GM19455 (cell line): ENCODE measurements around the gene PTPRA.

Experiments
- ATAC-seq: cut with Tn5 transposase; IDR thresholded peaks from one replicate; pipeline ENCODE4 v1.9.1; 2021; ENCODE audit not compliant: unreplicated experiment

The PTPRA gene

GRCh38 chr20:2920473-2920872 is 47.2 kb downstream of the PTPRA start:
- ATAC-seq: no peak

- ATAC-seq: no peak
Measured at GRCh38 chr20:2921506-2921905, 48.2 kb downstream of the PTPRA start.

DNA sequence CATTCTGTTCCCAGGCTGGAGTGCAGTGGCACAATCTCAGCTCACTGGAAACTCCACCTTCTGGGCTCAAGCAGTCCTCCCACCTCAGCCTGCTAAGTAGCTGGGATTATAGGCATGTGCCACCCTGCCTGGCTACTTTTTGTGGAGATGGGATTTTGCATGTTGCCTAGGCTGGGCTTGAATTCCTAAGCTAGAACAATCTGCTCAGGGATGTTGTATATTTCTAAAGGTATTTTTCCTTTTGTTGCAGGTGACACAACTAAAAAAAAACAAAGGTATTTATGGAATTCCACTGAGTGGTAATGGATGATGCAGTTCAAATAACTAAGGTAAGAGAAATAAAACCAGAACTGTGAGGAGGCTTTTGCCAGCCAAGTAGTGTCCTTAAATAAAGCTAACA is 49.7 kb downstream of the PTPRA start:
- ATAC-seq: no peak

GRCh38 chr20:2930538-2930937 is 57.3 kb downstream of the PTPRA start:
- ATAC-seq: no peak

DNA sequence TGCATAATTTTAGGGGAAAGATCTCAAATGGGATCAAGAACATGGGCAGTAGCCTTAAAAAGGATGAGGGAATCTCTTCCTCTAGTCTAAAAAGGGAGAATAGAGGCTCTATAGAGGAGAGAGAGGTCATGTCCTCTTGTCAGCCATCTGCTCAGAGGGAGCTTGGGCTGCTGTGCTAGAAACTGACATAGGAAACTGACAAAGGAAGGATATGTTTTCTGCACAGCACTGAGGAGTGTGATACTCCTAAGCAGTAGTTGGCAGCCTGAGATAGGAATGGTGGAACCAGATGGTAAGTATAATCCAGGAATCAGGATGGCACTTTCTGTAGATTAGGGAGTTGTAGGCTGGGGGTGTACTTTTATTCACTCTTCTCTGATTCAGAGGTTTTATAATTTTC is 59.2 kb downstream of the PTPRA start:
- no peak for ATAC-seq

- ATAC-seq: no peak
Measured at GRCh38 chr20:2937902-2938301, 64.6 kb downstream of the PTPRA start.

GRCh38 chr20:2942439-2942838 is 69.2 kb downstream of the PTPRA start:
- no peak for ATAC-seq

DNA sequence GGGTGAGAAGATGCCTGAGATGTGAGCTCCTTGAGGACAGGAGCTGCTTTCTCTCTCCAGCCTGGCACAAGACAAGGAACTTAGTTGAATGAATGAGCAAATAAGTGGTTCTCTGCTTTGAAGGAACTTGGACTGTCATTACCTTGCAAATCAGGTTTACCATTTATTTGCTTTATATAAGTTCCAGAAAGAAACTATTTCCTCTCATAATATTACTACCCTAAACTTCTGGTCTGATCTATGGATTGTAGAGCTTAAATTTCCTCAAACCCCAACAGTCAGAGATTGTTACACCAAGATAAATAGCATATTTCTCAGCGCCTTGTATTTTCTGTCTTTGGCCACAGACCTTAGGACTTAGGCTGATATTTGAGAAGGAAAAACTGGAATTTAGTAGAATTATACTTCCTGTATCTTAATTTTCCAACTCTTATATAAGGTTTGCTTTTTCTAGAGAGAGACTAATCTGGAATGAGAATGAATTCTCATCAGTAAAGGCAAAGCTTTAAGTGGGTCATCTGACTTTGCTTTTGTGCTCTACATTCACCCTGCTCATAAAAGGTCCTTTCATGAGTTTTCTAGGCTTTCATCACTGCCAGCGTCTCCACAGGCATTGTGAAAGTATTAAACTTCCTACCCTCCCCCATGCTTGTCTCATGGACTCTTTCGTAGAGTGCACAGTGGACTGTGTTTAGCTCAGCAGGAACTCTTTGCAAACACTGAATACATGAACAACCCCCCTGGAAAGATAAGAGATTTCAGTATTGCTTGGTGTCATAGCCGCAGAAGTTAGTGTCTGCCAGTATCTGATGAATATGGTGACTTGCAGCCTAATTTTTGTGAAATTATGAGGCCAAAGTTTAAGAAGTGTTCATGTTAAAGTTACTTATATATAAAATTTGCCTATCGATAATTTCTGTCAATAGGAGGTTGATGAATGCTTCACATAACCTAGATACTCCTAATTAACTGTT is 74.0 kb downstream of the PTPRA start:
- ATAC-seq: no peak

GRCh38 chr20:2948968-2949367 is 75.7 kb downstream of the PTPRA start:
- ATAC-seq: no peak

GRCh38 chr20:2952766-2953165 is 79.5 kb downstream of the PTPRA start:
- ATAC-seq: no peak

GRCh38 chr20:2955257-2955970 is 82.1 kb downstream of the PTPRA start:
- no peak for ATAC-seq

DNA sequence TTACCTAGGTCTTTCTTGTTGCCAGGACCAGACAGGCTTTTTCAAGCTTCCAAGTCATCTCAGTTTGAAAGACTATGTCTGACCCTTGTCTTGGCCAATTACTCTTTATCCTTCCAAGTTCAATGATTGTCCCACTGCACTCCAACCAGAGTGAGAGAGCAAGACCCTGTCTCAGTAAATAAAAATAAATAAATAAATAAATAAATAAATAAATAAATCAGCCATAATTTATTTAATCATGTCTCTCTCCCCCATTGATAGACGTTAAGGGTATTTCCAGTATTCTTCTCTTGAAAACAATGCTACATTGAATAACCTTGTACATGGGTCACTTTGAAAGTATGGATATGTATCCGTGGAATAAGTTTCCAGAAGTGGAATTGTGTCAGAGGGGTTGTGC is 83.2 kb downstream of the PTPRA start:
- no peak for ATAC-seq

DNA sequence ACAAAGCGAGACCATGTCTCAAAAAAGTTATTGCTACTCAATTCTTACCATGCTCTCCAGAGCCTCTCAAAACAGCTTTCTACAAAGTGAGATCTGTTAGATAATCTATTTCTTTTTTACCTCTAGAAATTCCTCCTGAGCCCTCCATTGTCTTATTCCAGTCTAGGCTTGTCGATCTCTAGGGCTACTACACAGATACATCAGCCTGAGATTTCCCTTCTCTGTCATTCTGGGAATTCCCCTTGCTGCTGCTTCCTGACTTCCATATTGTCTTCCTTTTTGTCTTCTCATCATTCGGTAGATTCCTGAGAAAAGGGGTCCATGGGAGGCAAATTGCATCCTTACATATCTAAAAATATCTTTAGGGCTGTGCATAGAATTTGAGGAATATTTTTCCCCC is 94.6 kb downstream of the PTPRA start:
- no peak for ATAC-seq

GRCh38 chr20:2972126-2972525 is 98.8 kb downstream of the PTPRA start:
- no peak for ATAC-seq

DNA sequence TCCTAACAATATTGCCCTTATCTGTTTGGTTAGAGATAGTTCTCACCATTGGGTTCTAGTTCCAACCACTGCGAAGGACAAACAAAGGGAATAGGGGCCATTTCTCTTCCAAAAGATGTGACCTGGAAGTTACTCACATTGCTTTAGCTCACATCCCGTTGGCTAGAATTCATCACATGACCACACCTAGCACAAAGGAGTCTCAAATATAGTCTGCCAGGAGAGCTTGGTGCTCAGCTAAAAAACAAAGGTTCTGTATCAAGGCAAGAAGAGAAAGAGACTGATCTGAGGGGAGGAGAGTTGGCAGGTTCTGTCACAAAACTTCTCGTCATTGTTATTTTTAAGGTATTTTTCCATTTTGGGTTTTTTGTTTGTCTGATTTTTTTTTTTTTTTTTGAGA is 100.3 kb downstream of the PTPRA start:
- ATAC-seq: no peak

DNA sequence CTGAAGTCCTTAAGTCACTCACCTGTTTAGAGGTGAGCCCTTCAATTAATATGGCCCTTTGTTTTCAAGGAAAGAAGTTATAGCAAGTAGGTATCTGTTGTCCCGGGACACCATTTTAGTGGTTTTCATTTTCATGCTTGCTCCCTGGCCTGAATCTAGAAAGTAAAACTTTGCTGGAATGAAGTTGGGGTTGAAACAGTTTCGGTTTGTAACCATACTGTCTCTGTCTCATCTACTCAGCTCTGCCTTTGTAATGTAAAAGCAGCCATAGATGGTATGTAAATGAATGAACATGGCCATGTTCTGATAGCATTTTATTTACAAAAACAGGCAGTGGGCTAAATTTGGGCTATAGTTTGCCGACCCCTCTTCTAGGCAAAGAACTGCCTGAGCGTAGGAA is 105.2 kb downstream of the PTPRA start:
- no peak for ATAC-seq

GRCh38 chr20:2981646-2982045 is 108.4 kb downstream of the PTPRA start:
- ATAC-seq: no peak

GRCh38 chr20:2983508-2983907 is 110.2 kb downstream of the PTPRA start:
- no peak for ATAC-seq

- ATAC-seq: no peak
Measured at GRCh38 chr20:2984028-2984501, 110.8 kb downstream of the PTPRA start.

- ATAC-seq: no peak
Measured at GRCh38 chr20:2984956-2985661, 111.8 kb downstream of the PTPRA start.

GRCh38 chr20:2986466-2986865 is 113.2 kb downstream of the PTPRA start:
- no peak for ATAC-seq
